ENCODE data around the gene BCKDHA.

GRCh38 chr19:41409288-41409687 lies 11.7 kb downstream of the BCKDHA start:
- TF ChIP-seq, protein P1, sequence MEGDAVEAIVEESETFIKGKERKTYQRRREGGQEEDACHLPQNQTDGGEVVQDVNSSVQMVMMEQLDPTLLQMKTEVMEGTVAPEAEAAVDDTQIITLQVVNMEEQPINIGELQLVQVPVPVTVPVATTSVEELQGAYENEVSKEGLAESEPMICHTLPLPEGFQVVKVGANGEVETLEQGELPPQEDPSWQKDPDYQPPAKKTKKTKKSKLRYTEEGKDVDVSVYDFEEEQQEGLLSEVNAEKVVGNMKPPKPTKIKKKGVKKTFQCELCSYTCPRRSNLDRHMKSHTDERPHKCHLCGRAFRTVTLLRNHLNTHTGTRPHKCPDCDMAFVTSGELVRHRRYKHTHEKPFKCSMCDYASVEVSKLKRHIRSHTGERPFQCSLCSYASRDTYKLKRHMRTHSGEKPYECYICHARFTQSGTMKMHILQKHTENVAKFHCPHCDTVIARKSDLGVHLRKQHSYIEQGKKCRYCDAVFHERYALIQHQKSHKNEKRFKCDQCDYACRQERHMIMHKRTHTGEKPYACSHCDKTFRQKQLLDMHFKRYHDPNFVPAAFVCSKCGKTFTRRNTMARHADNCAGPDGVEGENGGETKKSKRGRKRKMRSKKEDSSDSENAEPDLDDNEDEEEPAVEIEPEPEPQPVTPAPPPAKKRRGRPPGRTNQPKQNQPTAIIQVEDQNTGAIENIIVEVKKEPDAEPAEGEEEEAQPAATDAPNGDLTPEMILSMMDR (IDR thresholded peaks at IDR 0.05; ENCODE audit: insufficient read depth, low read length) = no peak
- TF ChIP-seq SPI1 (IDR thresholded peaks at IDR 0.05; ENCODE audit: borderline replicate concordance, low read depth) = no peak
- no peak for TF ChIP-seq POLR2AphosphoS5 (IDR thresholded peaks at IDR 0.05; ENCODE audit: low read depth)
- TF ChIP-seq GABPA (IDR thresholded peaks at IDR 0.05; ENCODE audit: low read depth) = no peak
- TF ChIP-seq REST (IDR thresholded peaks at IDR 0.05; ENCODE audit: insufficient replicate concordance, low read depth) = no peak
